Prostate gland (tissue), 2 donors: Measurements from ENCODE around the gene DCAF10. TPM values are rescaled to one million over a fixed set of nuclear protein-coding genes. Genes with fewer than 3 reads are reported as not detected.
"Not testable (repeated sequence)": the region's sequence is repeated elsewhere in the genome, so short reads cannot be mapped to it uniquely, and the experiment has no call there.

Experiments
- DNase-seq: peaks from one replicate; pipeline ENCODE4 v3.0.0-alpha.2; 2019; ENCODE audit warnings: low spot score
- H3K27ac ChIP-seq, 2 donors: fragments of 200-600 bp; sonication (generic); 2 replicates each; pipeline ENCODE4 v1.5.1; 2017 to 2019
- H3K27me3 ChIP-seq: fragments of 200-600 bp; sonication (generic); replicated peaks from 2 replicates; pipeline ENCODE4 v1.5.1; 2019; ENCODE audit not compliant: insufficient read depth
- H3K36me3 ChIP-seq, 2 donors: fragments of 200-600 bp; sonication (generic); 1 replicate in 1 of 2; 2 replicates in 1 of 2; pipeline versions ENCODE4 v1.5.1 to v1.8.1; 2017 to 2019
- H3K4me1 ChIP-seq: fragments of 200-600 bp; sonication (generic); replicated peaks from 2 replicates; pipeline ENCODE4 v1.5.1; 2019
- H3K4me3 ChIP-seq, 2 donors: fragments of 200-600 bp; sonication (generic); 2 replicates each; pipeline ENCODE4 v1.5.1; 2017 to 2019
- H3K9me3 ChIP-seq: fragments of 200-600 bp; sonication (generic); 2 replicates; pipeline ENCODE4 v1.5.1; 2017
- POLR2A ChIP-seq: fragments of 450-650 bp; IDR thresholded peaks from one replicate; pipeline ENCODE4 v1.6.1; 2016; ENCODE audit warnings: antibody characterized with exemption, mild to moderate bottlenecking
- POLR2AphosphoS5 ChIP-seq: sonication (generic); formaldehyde crosslinking; IDR thresholded peaks from one replicate; pipeline ENCODE4 v1.6.1; 2017; ENCODE audit warnings: antibody characterized with exemption
- WGBS: methylation state at CpG from one replicate; pipeline ENCODE4 v1.1.5; 2018; 5-methylcytosine and 5-hydroxymethylcytosine counted together
- intact Hi-C: fragments of 100-400 bp; cut with DNase I; formaldehyde crosslinking; loops from one replicate; pipeline ENCODE4 v1.14.2; 2022
- total RNA-seq, 2 donors: library from RNA; depleted of rRNA; stranded (reverse); fragments of >200 nt; gene quantifications; one replicate each; pipeline ENCODE4 v1.1.0, GENCODE V29; 2016
- TF ChIP-seq, protein P1 (sequence below), 4 experiments: fragments of 200-600 bp in 2 of 4; fragments of 450-650 bp in 2 of 4; sonication (generic) in 2 of 4; IDR thresholded peaks; 1 replicate in 3 of 4; 2 replicates in 1 of 4; pipeline ENCODE4 v1.5.1; 2016 to 2019; ENCODE audit warnings: antibody characterized with exemption in 4 of 4, mild to moderate bottlenecking in 2 of 4, moderate library complexity in 2 of 4

DCAF10 gene
- total RNA-seq, 2 donors from 2014 or later: 24.2 to 30.5 TPM

DNA sequence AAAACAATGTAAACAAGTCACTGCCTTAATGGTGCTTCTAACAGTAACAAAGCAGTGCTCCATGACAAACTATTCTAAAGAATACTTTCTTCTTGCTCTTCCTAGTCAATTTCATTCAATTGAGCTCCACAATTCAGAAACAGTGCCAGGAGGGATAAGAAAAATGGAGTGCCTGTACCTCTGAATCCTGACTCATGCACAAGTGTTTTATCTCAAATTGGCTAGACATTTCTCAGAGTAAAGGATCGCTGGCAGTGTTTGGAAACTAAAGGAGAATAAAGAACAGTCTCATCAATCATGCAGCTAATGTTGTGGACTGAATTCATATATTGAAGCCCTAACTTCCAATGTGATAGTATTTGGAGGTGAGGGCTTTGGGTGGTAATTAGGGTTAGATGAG lies 75.8 kb downstream of the DCAF10 start:
- intact Hi-C loops: no loop called here
- TF ChIP-seq, protein P1, sequence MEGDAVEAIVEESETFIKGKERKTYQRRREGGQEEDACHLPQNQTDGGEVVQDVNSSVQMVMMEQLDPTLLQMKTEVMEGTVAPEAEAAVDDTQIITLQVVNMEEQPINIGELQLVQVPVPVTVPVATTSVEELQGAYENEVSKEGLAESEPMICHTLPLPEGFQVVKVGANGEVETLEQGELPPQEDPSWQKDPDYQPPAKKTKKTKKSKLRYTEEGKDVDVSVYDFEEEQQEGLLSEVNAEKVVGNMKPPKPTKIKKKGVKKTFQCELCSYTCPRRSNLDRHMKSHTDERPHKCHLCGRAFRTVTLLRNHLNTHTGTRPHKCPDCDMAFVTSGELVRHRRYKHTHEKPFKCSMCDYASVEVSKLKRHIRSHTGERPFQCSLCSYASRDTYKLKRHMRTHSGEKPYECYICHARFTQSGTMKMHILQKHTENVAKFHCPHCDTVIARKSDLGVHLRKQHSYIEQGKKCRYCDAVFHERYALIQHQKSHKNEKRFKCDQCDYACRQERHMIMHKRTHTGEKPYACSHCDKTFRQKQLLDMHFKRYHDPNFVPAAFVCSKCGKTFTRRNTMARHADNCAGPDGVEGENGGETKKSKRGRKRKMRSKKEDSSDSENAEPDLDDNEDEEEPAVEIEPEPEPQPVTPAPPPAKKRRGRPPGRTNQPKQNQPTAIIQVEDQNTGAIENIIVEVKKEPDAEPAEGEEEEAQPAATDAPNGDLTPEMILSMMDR (IDR thresholded peaks at IDR 0.05): no peak
- TF ChIP-seq POLR2A (no peak), POLR2AphosphoS5 (no peak)
- DNase-seq: no peak
- Histone ChIP-seq H3K4me3 (no peak overlapping the region), H3K9me3 (no peaks in the 10 kb centered on the region), H3K4me1 (no peaks in the 10 kb centered on the region), H3K27me3 (no peaks in the 10 kb centered on the region), H3K36me3 (no peaks in the 10 kb centered on the region), H3K27ac (no peak overlapping the region)
- 84% methylated on average over 1 of the region's 1 CpG for WGBS

GRCh38 chr9:37880916-37881479 lies 80.4 kb downstream of the DCAF10 start:
- H3K9me3 ChIP-seq: no peaks in the 10 kb centered on the region
- no peak overlapping the region for H3K27ac ChIP-seq
- H3K27me3 ChIP-seq: no peaks in the 10 kb centered on the region
- 91% methylated on average over 2 of the region's 2 CpGs for WGBS
- DNase-seq: no peak
- no peaks in the 10 kb centered on the region for H3K36me3 ChIP-seq
- intact Hi-C loops: no loop called here
- no peak overlapping the region for H3K4me3 ChIP-seq
- no peaks in the 10 kb centered on the region for H3K4me1 ChIP-seq
- TF ChIP-seq POLR2AphosphoS5 (no peak), POLR2A (no peak)
- TF ChIP-seq, protein P1 (IDR thresholded peaks at IDR 0.05): no peak

GRCh38 chr9:37887977-37888583 lies 87.5 kb downstream of the DCAF10 start:
- H3K4me3 ChIP-seq, H3K4me1 ChIP-seq, H3K27ac ChIP-seq, intact Hi-C loops, H3K9me3 ChIP-seq, H3K36me3 ChIP-seq, DNase-seq, H3K27me3 ChIP-seq: not testable (repeated sequence)
- WGBS: 90% methylated on average over 11 of the region's 11 CpGs

DNA sequence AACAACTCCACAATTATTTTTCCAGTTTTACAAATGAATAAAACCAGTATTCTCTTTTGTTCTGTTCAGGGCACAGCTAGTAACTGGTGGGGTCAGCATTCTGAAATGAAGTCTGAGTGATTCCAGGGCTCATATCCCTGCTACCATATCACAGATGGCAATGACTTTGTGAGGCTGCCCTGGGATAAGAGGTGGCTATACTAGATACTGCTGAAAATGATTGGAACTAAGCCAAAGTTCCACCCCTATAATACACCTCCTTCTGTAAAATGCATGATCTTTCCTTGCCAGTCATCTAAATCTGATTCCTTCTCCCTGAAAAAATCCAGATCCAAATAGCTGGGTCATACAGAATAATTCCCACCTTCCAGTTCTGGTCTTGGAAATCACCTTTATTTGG lies 88.9 kb downstream of the DCAF10 start:
- TF ChIP-seq, protein P1 (IDR thresholded peaks at IDR 0.05): no peak
- no peak for TF ChIP-seq POLR2AphosphoS5
- TF ChIP-seq POLR2A: no peak

DNA sequence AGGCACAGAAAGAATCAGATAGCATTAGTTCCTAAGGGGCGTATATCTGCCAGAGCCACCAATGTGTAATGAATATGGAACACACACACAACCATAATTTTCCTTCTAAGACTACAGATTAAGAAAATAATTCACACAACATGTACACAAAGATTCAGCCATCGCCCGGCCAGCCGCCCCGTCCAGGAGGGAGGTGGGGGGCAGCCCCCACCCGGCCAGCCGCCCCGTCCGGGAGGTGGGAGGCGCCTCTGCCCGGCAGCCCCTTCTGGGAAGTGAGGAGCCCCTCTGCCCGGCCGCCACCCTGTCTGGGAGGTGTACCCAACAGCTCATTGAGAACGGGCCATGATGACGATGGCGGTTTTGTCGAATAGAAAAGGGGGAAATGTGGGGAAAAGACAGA lies 90.4 kb downstream of the DCAF10 start:
- H3K4me1 ChIP-seq, H3K4me3 ChIP-seq, H3K27me3 ChIP-seq, H3K36me3 ChIP-seq, intact Hi-C loops, DNase-seq, H3K27ac ChIP-seq, H3K9me3 ChIP-seq: not testable (repeated sequence)
- WGBS: 94% methylated on average over 13 of the region's 17 CpGs

More for the DNA sequence above, 88.9 kb downstream of the DCAF10 start:
- DNase-seq: no peak
- Histone ChIP-seq H3K27me3 (no peaks in the 10 kb centered on the region), H3K4me3 (no peak overlapping the region), H3K36me3 (no peaks in the 10 kb centered on the region), H3K27ac (no peak overlapping the region), H3K4me1 (no peaks in the 10 kb centered on the region), H3K9me3 (no peaks in the 10 kb centered on the region)
- intact Hi-C loops: no loop called here

DNA sequence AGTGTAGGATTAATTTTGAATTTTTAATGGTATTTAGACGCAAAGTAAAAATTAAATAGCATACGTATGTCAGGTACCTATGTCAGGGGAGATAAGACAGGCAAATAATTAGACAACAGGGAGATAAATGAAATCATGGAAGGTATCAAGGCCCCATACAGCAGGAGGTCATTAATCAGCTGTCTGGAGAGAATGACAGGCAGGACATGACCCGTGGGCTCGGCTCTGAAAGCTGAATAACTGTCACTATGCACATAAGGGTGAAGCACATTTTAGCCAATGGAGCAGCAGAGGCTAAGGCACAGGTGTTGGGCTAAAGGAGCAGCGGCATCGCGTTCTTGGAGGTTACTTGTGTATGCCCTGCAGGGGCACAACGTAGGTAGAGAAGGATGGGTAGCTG lies 91.5 kb downstream of the DCAF10 start:
- H3K27me3 ChIP-seq: no peaks in the 10 kb centered on the region
- H3K4me3 ChIP-seq: no peak overlapping the region
- no peak for DNase-seq
- no peaks in the 10 kb centered on the region for H3K36me3 ChIP-seq
- no peak overlapping the region for H3K27ac ChIP-seq
- no peaks in the 10 kb centered on the region for H3K4me1 ChIP-seq
- H3K9me3 ChIP-seq: no peaks in the 10 kb centered on the region
- intact Hi-C loops: no loop called here
- 87% methylated on average over 8 of the region's 8 CpGs for WGBS
- TF ChIP-seq POLR2AphosphoS5: no peak
